Adipocyte (in vitro differentiated cells): Measurements from ENCODE around the gene HSD11B2.

Experiments used
- DNase-seq: peaks from one replicate; pipeline ENCODE4 v3.0.0-alpha.2; 2015; ENCODE audit warnings: low read depth
- H3K27me3 ChIP-seq: replicated peaks from 2 replicates; pipeline ENCODE4 v1.7.0; 2013; ENCODE audit warnings: mild to moderate bottlenecking, low read length, moderate library complexity; ENCODE audit not compliant: control insufficient read depth, insufficient read depth
- H3K36me3 ChIP-seq: 2 replicates; pipeline ENCODE4 v1.7.0; 2013; ENCODE audit warnings: low read length, mild to moderate bottlenecking, moderate library complexity; ENCODE audit not compliant: control insufficient read depth, insufficient read depth, severe bottlenecking
- H3K4me1 ChIP-seq: 2 replicates; pipeline ENCODE4 v1.7.0; 2013; ENCODE audit warnings: mild to moderate bottlenecking, low read length, moderate library complexity; ENCODE audit not compliant: control insufficient read depth, insufficient read depth
- H3K4me3 ChIP-seq: 2 replicates; pipeline ENCODE4 v1.7.0; 2013; ENCODE audit warnings: mild to moderate bottlenecking, low read length, moderate library complexity
- H3K9ac ChIP-seq: 2 replicates; pipeline ENCODE4 v1.7.0; 2013; ENCODE audit warnings: mild to moderate bottlenecking, low read length, moderate library complexity
- H3K9me3 ChIP-seq: 2 replicates; pipeline ENCODE4 v1.7.0; 2013; ENCODE audit warnings: mild to moderate bottlenecking, low read length, moderate library complexity; ENCODE audit not compliant: control insufficient read depth

The HSD11B2 gene

GRCh38 chr16:67449739-67450138 lies 18.8 kb downstream of the HSD11B2 start:
- Histone ChIP-seq H3K9me3 (no peaks in the 10 kb centered on the region), H3K9ac (no peak overlapping the region), H3K4me1 (peaks cover 55% of the 10 kb centered on the region), H3K36me3 (peaks cover 21% of the 10 kb centered on the region), H3K27me3 (no peaks in the 10 kb centered on the region), H3K4me3 (no peak overlapping the region)
- no peak for DNase-seq

- peaks cover 21% of the 10 kb centered on the region for H3K36me3 ChIP-seq
- no peak overlapping the region for H3K9ac ChIP-seq
- H3K9me3 ChIP-seq: no peaks in the 10 kb centered on the region
- no peaks in the 10 kb centered on the region for H3K27me3 ChIP-seq
- H3K4me1 ChIP-seq: peaks cover 42% of the 10 kb centered on the region
- no peak for DNase-seq
- no peak overlapping the region for H3K4me3 ChIP-seq
These were observed 20.3 kb downstream of the HSD11B2 start for GRCh38 chr16:67451061-67451703.

- H3K4me3 ChIP-seq: no peak overlapping the region
- H3K4me1 ChIP-seq: peaks cover 42% of the 10 kb centered on the region
- H3K9ac ChIP-seq: no peak overlapping the region
- H3K27me3 ChIP-seq: no peaks in the 10 kb centered on the region
- DNase-seq: no peak
- peaks cover 21% of the 10 kb centered on the region for H3K36me3 ChIP-seq
- no peaks in the 10 kb centered on the region for H3K9me3 ChIP-seq
These were observed 20.9 kb downstream of the HSD11B2 start for GRCh38 chr16:67451704-67452435.

GRCh38 chr16:67454104-67454503 lies 23.2 kb downstream of the HSD11B2 start:
- Histone ChIP-seq H3K27me3 (no peaks in the 10 kb centered on the region), H3K9ac (no peak overlapping the region), H3K36me3 (peaks cover 15% of the 10 kb centered on the region), H3K4me1 (peaks cover 51% of the 10 kb centered on the region), H3K9me3 (no peaks in the 10 kb centered on the region), H3K4me3 (no peak overlapping the region)
- DNase-seq: no peak

- Histone ChIP-seq H3K4me1 (peaks cover 51% of the 10 kb centered on the region), H3K9ac (no peak overlapping the region), H3K36me3 (peaks cover 15% of the 10 kb centered on the region), H3K9me3 (no peaks in the 10 kb centered on the region), H3K27me3 (no peaks in the 10 kb centered on the region), H3K4me3 (no peak overlapping the region)
- DNase-seq: no peak
These were observed 23.9 kb downstream of the HSD11B2 start for GRCh38 chr16:67454852-67455251.

- H3K4me1 ChIP-seq: peaks cover 51% of the 10 kb centered on the region
- H3K9ac ChIP-seq: peak overlapping the region; percentile 28
- H3K36me3 ChIP-seq: peaks cover 22% of the 10 kb centered on the region
- H3K9me3 ChIP-seq: no peaks in the 10 kb centered on the region
- H3K4me3 ChIP-seq: no peak overlapping the region
- peak; percentile 47 for DNase-seq
- no peaks in the 10 kb centered on the region for H3K27me3 ChIP-seq
These were observed 25.6 kb downstream of the HSD11B2 start for GRCh38 chr16:67456391-67457081.

- DNase-seq: no peak
- no peaks in the 10 kb centered on the region for H3K9me3 ChIP-seq
- peaks cover 55% of the 10 kb centered on the region for H3K4me1 ChIP-seq
- peaks cover 16% of the 10 kb centered on the region for H3K36me3 ChIP-seq
- no peaks in the 10 kb centered on the region for H3K27me3 ChIP-seq
- H3K9ac ChIP-seq: peak overlapping the region; percentile 28
- no peak overlapping the region for H3K4me3 ChIP-seq
These were observed 26.7 kb downstream of the HSD11B2 start for GRCh38 chr16:67457611-67458010.

GRCh38 chr16:67458121-67458641 lies 27.3 kb downstream of the HSD11B2 start:
- Histone ChIP-seq H3K36me3 (peaks cover 10% of the 10 kb centered on the region), H3K9ac (peak overlapping the region; percentile 28), H3K9me3 (no peaks in the 10 kb centered on the region), H3K4me1 (peaks cover 61% of the 10 kb centered on the region), H3K4me3 (no peak overlapping the region), H3K27me3 (no peaks in the 10 kb centered on the region)
- no peak for DNase-seq

GRCh38 chr16:67459066-67459860 lies 28.3 kb downstream of the HSD11B2 start:
- Histone ChIP-seq H3K27me3 (no peaks in the 10 kb centered on the region), H3K4me1 (peaks cover 67% of the 10 kb centered on the region), H3K4me3 (no peak overlapping the region), H3K9me3 (no peaks in the 10 kb centered on the region), H3K36me3 (peaks cover 9% of the 10 kb centered on the region), H3K9ac (peak overlapping the region; percentile 41)
- peak; percentile 30 for DNase-seq

GRCh38 chr16:67459861-67460150 lies 28.9 kb downstream of the HSD11B2 start:
- peaks cover 9% of the 10 kb centered on the region for H3K36me3 ChIP-seq
- H3K4me1 ChIP-seq: peaks cover 73% of the 10 kb centered on the region
- no peaks in the 10 kb centered on the region for H3K27me3 ChIP-seq
- no peak overlapping the region for H3K4me3 ChIP-seq
- H3K9me3 ChIP-seq: no peaks in the 10 kb centered on the region
- no peak overlapping the region for H3K9ac ChIP-seq
- peak; percentile 33 for DNase-seq

- Histone ChIP-seq H3K36me3 (peaks cover 9% of the 10 kb centered on the region), H3K9ac (no peak overlapping the region), H3K4me3 (no peak overlapping the region), H3K9me3 (no peaks in the 10 kb centered on the region), H3K27me3 (no peaks in the 10 kb centered on the region), H3K4me1 (peaks cover 76% of the 10 kb centered on the region)
- no peak for DNase-seq
These were observed 29.2 kb downstream of the HSD11B2 start for GRCh38 chr16:67460168-67460567.
